Stromal cell of bone marrow (primary cell): Measurements from ENCODE around the gene THADA.
"Not testable (repeated sequence)": the region's sequence is repeated elsewhere in the genome, so short reads cannot be mapped to it uniquely, and the experiment has no call there.

Experiments used
- DNase-seq: peaks from one replicate; pipeline ENCODE4 v3.0.0-alpha.2; 2012; ENCODE audit warnings: low read depth

The THADA gene

GRCh38 chr2:43414586-43415135 lies 181.2 kb downstream of the THADA start:
- DNase-seq: no peak

GRCh38 chr2:43414033-43414432 lies 181.8 kb downstream of the THADA start:
- DNase-seq: no peak

GRCh38 chr2:43412114-43412753 lies 183.6 kb downstream of the THADA start:
- no peak for DNase-seq

- no peak for DNase-seq
These were observed 185.7 kb downstream of the THADA start for GRCh38 chr2:43410055-43410604.

- no peak for DNase-seq
These were observed 187.3 kb downstream of the THADA start for GRCh38 chr2:43408407-43409160.

- no peak for DNase-seq
These were observed 187.9 kb downstream of the THADA start for GRCh38 chr2:43407935-43408334.

- no peak for DNase-seq
These were observed 189.1 kb downstream of the THADA start for GRCh38 chr2:43406651-43407279.

GRCh38 chr2:43405829-43406228 lies 190.0 kb downstream of the THADA start:
- DNase-seq: no peak

GRCh38 chr2:43402452-43402937 lies 193.3 kb downstream of the THADA start:
- DNase-seq: no peak

- no peak for DNase-seq
These were observed 193.8 kb downstream of the THADA start for GRCh38 chr2:43402002-43402401.

GRCh38 chr2:43400508-43400907 lies 195.3 kb downstream of the THADA start:
- no peak for DNase-seq

- peak; percentile 28 for DNase-seq
These were observed 196.1 kb downstream of the THADA start for GRCh38 chr2:43399515-43400264.

GRCh38 chr2:43399098-43399497 lies 196.7 kb downstream of the THADA start:
- DNase-seq: no peak

- no peak for DNase-seq
These were observed 198.0 kb downstream of the THADA start for GRCh38 chr2:43397821-43398220.

GRCh38 chr2:43397411-43397810 lies 198.4 kb downstream of the THADA start:
- DNase-seq: no peak

GRCh38 chr2:43396344-43396743 lies 199.5 kb downstream of the THADA start:
- not testable (repeated sequence) for DNase-seq

- DNase-seq: no peak
These were observed 201.9 kb downstream of the THADA start for GRCh38 chr2:43393918-43394317.

GRCh38 chr2:43391878-43392215 lies 204.0 kb downstream of the THADA start:
- DNase-seq: no peak

- no peak for DNase-seq
These were observed 204.5 kb downstream of the THADA start for GRCh38 chr2:43391201-43391877.

GRCh38 chr2:43389581-43390466 lies 206.0 kb downstream of the THADA start:
- no peak for DNase-seq
